IMR-90 (cell line): ENCODE data around the gene MGST2. TPM values are rescaled to one million over a fixed set of nuclear protein-coding genes. Genes with fewer than 3 reads are reported as not detected.

Source experiments
- ATAC-seq: fragments of 200-7000 bp; cut with Tn5 transposase; 2 replicates; pipeline ENCODE4 v1.9.1; 2020; ENCODE audit warnings: low read depth, mild to moderate bottlenecking, moderate library complexity
- BruUV-seq: library from RNA; stranded (reverse); fragments of 400-500 nt; replicated peaks from 2 replicates; lab custom pipeline; 2021; lab: Mats Ljungman, UMichigan
- CTCF ChIA-PET: fragments of 300-600 bp; formaldehyde crosslinking; extraction: SDS; loops from one replicate; lab custom pipeline; 2021; ENCODE audit warnings: antibody characterized with exemption; lab: Yijun Ruan, JAX
- POLR2A ChIA-PET: fragments of 300-600 bp; sonication (Branson Sonifier 250); formaldehyde crosslinking; loops from one replicate; lab custom pipeline; 2022; ENCODE audit warnings: antibody characterized with exemption; ENCODE audit not compliant: unreplicated experiment; lab: Charles Lee
- DNase-seq: peaks from one replicate; pipeline ENCODE4 v3.0.0; 2013
- H2AFZ ChIP-seq: replicated peaks from 2 replicates; pipeline ENCODE3; 2013; ENCODE audit warnings: low read length, mild to moderate bottlenecking; ENCODE audit not compliant: poor library complexity
- H2AK5ac ChIP-seq: 2 replicates; pipeline ENCODE4 v1.6.1; 2013; ENCODE audit warnings: low read depth, low read length, inconsistent platforms
- H2AK9ac ChIP-seq: replicated peaks from 2 replicates; pipeline ENCODE3; 2013; ENCODE audit warnings: mild to moderate bottlenecking, low read depth, low read length, moderate library complexity; ENCODE audit not compliant: poor library complexity
- H2BK120ac ChIP-seq: 2 replicates; pipeline ENCODE4 v1.6.1; 2013; ENCODE audit warnings: low read depth, low read length, inconsistent platforms
- H2BK15ac ChIP-seq: 3 replicates; pipeline ENCODE4 v1.6.1; 2013; ENCODE audit warnings: low read depth, low read length, inconsistent platforms
- H2BK20ac ChIP-seq: 2 replicates; pipeline ENCODE4 v1.6.1; 2013; ENCODE audit warnings: low read depth, mild to moderate bottlenecking, inconsistent platforms, low read length, moderate library complexity
- H2BK5ac ChIP-seq: 2 replicates; pipeline ENCODE4 v1.6.1; 2013; ENCODE audit warnings: mild to moderate bottlenecking, low read depth, low read length, inconsistent platforms; ENCODE audit not compliant: poor library complexity, severe bottlenecking
- H3K14ac ChIP-seq: replicated peaks from 2 replicates; pipeline ENCODE4 v1.6.1; 2013; ENCODE audit warnings: low read depth, low read length, inconsistent platforms
- H3K18ac ChIP-seq: 2 replicates; pipeline ENCODE4 v1.6.1; 2013; ENCODE audit warnings: low read depth, low read length, control low read depth
- H3K23ac ChIP-seq: 2 replicates; pipeline ENCODE4 v1.6.1; 2013; ENCODE audit warnings: low read depth, low read length, inconsistent platforms
- H3K27ac ChIP-seq: 2 replicates; pipeline ENCODE4 v1.5.1; 2013; ENCODE audit warnings: mild to moderate bottlenecking, control low read depth, low read length; ENCODE audit not compliant: insufficient read depth
- H3K27me3 ChIP-seq: 2 replicates; pipeline ENCODE4 v1.6.1; 2013; ENCODE audit warnings: low read length; ENCODE audit not compliant: control insufficient read depth, insufficient read depth
- H3K36me3 ChIP-seq: 2 replicates; pipeline ENCODE4 v1.6.1; 2013; ENCODE audit warnings: low read length, mixed read lengths; ENCODE audit not compliant: control insufficient read depth, insufficient read depth
- H3K4ac ChIP-seq: 2 replicates; pipeline ENCODE4 v1.6.1; 2013; ENCODE audit warnings: low read depth, low read length, inconsistent platforms
- H3K4me1 ChIP-seq: 2 replicates; pipeline ENCODE4 v1.6.1; 2013; ENCODE audit warnings: low read length, mixed read lengths; ENCODE audit not compliant: control insufficient read depth, insufficient read depth
- H3K4me2 ChIP-seq: 2 replicates; pipeline ENCODE4 v1.6.1; 2013; ENCODE audit warnings: low read depth, mild to moderate bottlenecking, control low read depth, low read length, moderate library complexity
- H3K4me3 ChIP-seq: 2 replicates; pipeline ENCODE4 v1.5.1; 2013; ENCODE audit warnings: low read depth, mild to moderate bottlenecking, control low read depth, low read length, moderate library complexity; ENCODE audit not compliant: insufficient read depth
- H3K56ac ChIP-seq: 2 replicates; pipeline ENCODE4 v1.6.1; 2013; ENCODE audit warnings: low read length, inconsistent platforms; ENCODE audit not compliant: insufficient read depth; ENCODE audit errors: extremely low read depth
- H3K79me1 ChIP-seq, 2 experiments: 2 replicates each; pipeline ENCODE4 v1.6.1; 2013; ENCODE audit warnings: low read length in 2 of 2, inconsistent platforms in 1 of 2, low read depth in 1 of 2
- H3K9ac ChIP-seq: 2 replicates; pipeline ENCODE4 v1.6.1; 2013; ENCODE audit warnings: low read depth, low read length, control low read depth
- H3K9me1 ChIP-seq: 2 replicates; pipeline ENCODE4 v1.6.1; 2013; ENCODE audit warnings: low read length, inconsistent platforms; ENCODE audit not compliant: insufficient read depth
- H3K9me3 ChIP-seq: 2 replicates; pipeline ENCODE4 v1.6.1; 2013; ENCODE audit warnings: low read length; ENCODE audit not compliant: control insufficient read depth, insufficient read depth
- H4K20me1 ChIP-seq: 2 replicates; pipeline ENCODE4 v1.6.1; 2013; ENCODE audit warnings: low read length, inconsistent platforms; ENCODE audit not compliant: insufficient read depth
- H4K5ac ChIP-seq: 2 replicates; pipeline ENCODE4 v1.6.1; 2013; ENCODE audit warnings: mild to moderate bottlenecking, low read depth, low read length, control low read depth
- H4K8ac ChIP-seq, 2 experiments: 2 replicates each; pipeline ENCODE4 v1.6.1; 2013; ENCODE audit warnings: low read depth in 2 of 2, low read length in 2 of 2, control low read depth in 1 of 2, inconsistent platforms in 1 of 2
- H4K91ac ChIP-seq: 2 replicates; pipeline ENCODE4 v1.6.1; 2013; ENCODE audit warnings: low read depth, low read length, inconsistent platforms; ENCODE audit not compliant: insufficient read depth
- CEBPB ChIP-seq: IDR thresholded peaks from 2 replicates; pipeline ENCODE4 v1.6.1; 2012; ENCODE audit warnings: low read depth, low read length, improper control_type of control experiment
- CHD1 ChIP-seq: IDR thresholded peaks from 2 replicates; pipeline ENCODE4 v1.6.1; 2012; ENCODE audit warnings: low read depth, low read length, improper control_type of control experiment
- FOS ChIP-seq: fragments of 150-350 bp; IDR thresholded peaks from 2 replicates; pipeline ENCODE4 v1.6.1; 2016; ENCODE audit warnings: low read depth, low read length
- MAFK ChIP-seq: IDR thresholded peaks from 2 replicates; pipeline ENCODE4 v1.6.1; 2012; ENCODE audit warnings: low read depth, low read length, improper control_type of control experiment
- MAZ ChIP-seq: IDR thresholded peaks from 2 replicates; pipeline ENCODE4 v1.6.1; 2012; ENCODE audit warnings: low read depth, mild to moderate bottlenecking, low read length, improper control_type of control experiment, moderate library complexity, borderline replicate concordance
- MXI1 ChIP-seq: IDR thresholded peaks from 2 replicates; pipeline ENCODE4 v1.6.1; 2012; ENCODE audit warnings: low read depth, mild to moderate bottlenecking, low read length, moderate library complexity, borderline replicate concordance
- POLR2A ChIP-seq: IDR thresholded peaks from 2 replicates; pipeline ENCODE4 v1.6.1; 2012; ENCODE audit warnings: mild to moderate bottlenecking, low read depth, low read length
- RAD21 ChIP-seq: IDR thresholded peaks from 2 replicates; pipeline ENCODE4 v1.6.1; 2012; ENCODE audit warnings: low read length, improper control_type of control experiment
- RFX5 ChIP-seq: IDR thresholded peaks from 2 replicates; pipeline ENCODE4 v1.8.0; 2012; ENCODE audit warnings: low read depth, mild to moderate bottlenecking, low read length, moderate library complexity
- SMC3 ChIP-seq: fragments of 150-350 bp; IDR thresholded peaks from 2 replicates; pipeline ENCODE4 v1.6.1; 2016; ENCODE audit warnings: low read depth, mild to moderate bottlenecking, antibody characterized with exemption, low read length, moderate library complexity
- WGBS, 2 experiments: methylation state at CpG; one replicate each; pipeline versions ENCODE4 v1.1.5 to v1.1.7; 2013; ENCODE audit warnings: missing lambda C conversion rate in 2 of 2; ENCODE audit not compliant: insufficient read length in 1 of 2; ENCODE audit errors: extremely low coverage in 2 of 2; 5-methylcytosine and 5-hydroxymethylcytosine counted together
- dilution Hi-C: fragments of 300-500 bp; cut with HindIII; formaldehyde crosslinking; loops from one replicate; pipeline ENCODE4 v1.14.3; 2018; ENCODE audit warnings: low sequenced_read_pairs; ENCODE audit not compliant: unreplicated experiment
- in situ Hi-C: fragments of 300-500 bp; cut with MboI; formaldehyde crosslinking; loops from 3 replicates; pipeline ENCODE4 v1.14.3; 2019; ENCODE audit warnings: low sequenced_read_pairs, inconsistent platforms, mixed read lengths
- intact Hi-C: fragments of 100-400 bp; cut with micrococcal nuclease; formaldehyde crosslinking; loops from 2 replicates; pipeline ENCODE4 v1.10.0; 2022
- polyA plus RNA-seq, 3 experiments: library from polyadenylated mRNA; depleted of rRNA; stranded (reverse); fragments of >200 nt; gene quantifications; 2 replicates each; pipeline ENCODE4 v1.2.3, GENCODE V29; 2012; ENCODE audit warnings: low replicate concordance in 1 of 3
- total RNA-seq: library from RNA; depleted of rRNA; stranded (reverse); fragments of >200 nt; gene quantifications from 2 replicates; pipeline ENCODE4 v1.2.3, GENCODE V29; 2012
- TF ChIP-seq, protein P1 (sequence below): conservative IDR thresholded peaks from 2 replicates; pipeline ENCODE4 v1.5.1; 2012; ENCODE audit warnings: mild to moderate bottlenecking, low read depth, low read length, improper control_type of control experiment

MGST2 gene
- total and polyA plus RNA-seq, 2 of the 4 experiments (the other 2 are of a cell fraction): 4.8 to 10.5 TPM

DNA sequence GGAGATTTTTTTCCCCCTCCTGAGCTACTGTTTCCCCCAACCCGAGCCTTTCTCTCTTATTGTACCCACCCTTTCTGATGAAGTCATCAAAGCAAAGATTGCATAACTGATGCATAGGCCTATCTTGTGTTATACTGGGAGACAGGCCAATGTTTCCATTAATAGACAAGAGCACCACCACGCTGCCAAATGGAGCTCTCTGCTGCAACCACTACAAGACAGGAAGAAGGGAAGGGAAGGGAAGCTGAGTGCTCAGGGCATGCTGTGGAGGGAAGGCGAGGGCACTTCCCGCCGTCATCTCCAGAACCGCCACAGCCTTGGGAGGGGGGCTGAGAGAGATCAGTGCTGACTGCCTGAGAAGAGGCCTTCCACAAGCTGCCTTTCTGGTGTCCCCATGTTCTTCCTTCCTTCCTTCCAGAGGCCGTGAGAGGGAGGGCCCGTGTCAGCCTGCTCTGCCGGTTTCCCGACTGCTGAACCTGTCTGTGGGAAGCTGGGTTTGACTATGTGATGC lies 75.0 kb downstream of the MGST2 start:
- in situ Hi-C loops: loop anchor here (5.0 kb wide), 1 partner anchor 267 kb away; no protein-coding TSS in a partner anchor
- peak overlapping the region; percentile 10; the same call in 1 of the 2 replicates for H3K9ac ChIP-seq
- peak overlapping the region; percentile 24 for H2AK5ac ChIP-seq
- peak overlapping the region; percentile 84 for H2BK120ac ChIP-seq
- peak overlapping the region; percentile 69 for H3K18ac ChIP-seq
- H4K91ac ChIP-seq: peak overlapping the region; percentile 61
- H3K79me1 ChIP-seq: no peaks in the 10 kb centered on the region; a peak in 1 of 4 replicates
- intact Hi-C loops: no loop called here
- no peak overlapping the region for H3K4me3 ChIP-seq
- H3K9me1 ChIP-seq: no peaks in the 10 kb centered on the region; the same call in 1 of the 2 replicates
- no peaks in the 10 kb centered on the region for H4K20me1 ChIP-seq
- dilution Hi-C loops: no loop called here
- no peaks in the 10 kb centered on the region for H3K9me3 ChIP-seq
- H4K8ac ChIP-seq: peak overlapping the region; percentile 64 to 86
- BruUV-seq: no TSS peak
- H2BK15ac ChIP-seq: peak overlapping the region; percentile 54; the same call in 1 of the 3 replicates
- H3K27me3 ChIP-seq: no peaks in the 10 kb centered on the region
- H3K4me1 ChIP-seq: peaks cover 8% of the 10 kb centered on the region
- peak overlapping the region; percentile 55 for H2AK9ac ChIP-seq
- no CpG with 5 or more reads among the region's 10 CpGs for WGBS, 2 experiments
- peak overlapping the region; percentile 42; the same call in 1 of the 2 replicates for H3K4me2 ChIP-seq
- peak overlapping the region; percentile 60; the same call in 1 of the 2 replicates for H4K5ac ChIP-seq
- ATAC-seq (peak; percentile 94), DNase-seq (peak; percentile 97)
- peak overlapping the region; percentile 90 for H2AFZ ChIP-seq
- H3K23ac ChIP-seq: peak overlapping the region; percentile 74; the same call in 1 of the 2 replicates
- H3K36me3 ChIP-seq: no peaks in the 10 kb centered on the region
- no peak overlapping the region for H3K56ac ChIP-seq
- ChIA-PET CTCF (interaction anchor here (0.6 to 1.7 kb wide), 7 partner anchors 9 to 406 kb away, joined by 3 to 6 read pairs (median 4); no protein-coding TSS in a partner anchor), POLR2A (no interaction called here)
- peak overlapping the region; percentile 83 for H3K4ac ChIP-seq
- H2BK5ac ChIP-seq: peak overlapping the region; percentile 53
- peak overlapping the region; percentile 89 for H3K14ac ChIP-seq
- H2BK20ac ChIP-seq: peak overlapping the region; percentile 60; the same call in 1 of the 2 replicates
- peak overlapping the region; percentile 45 for H3K27ac ChIP-seq
- TF ChIP-seq SMC3 (peak; percentile 45), MXI1 (no peak), FOS (no peak), RFX5 (no peak), MAFK (peak; percentile 27; the same call in 1 of the 2 replicates), RAD21 (peak; percentile 45), CEBPB (peak; percentile 99), MAZ (no peak), CHD1 (no peak), POLR2A (no peak)
- TF ChIP-seq, protein P1, sequence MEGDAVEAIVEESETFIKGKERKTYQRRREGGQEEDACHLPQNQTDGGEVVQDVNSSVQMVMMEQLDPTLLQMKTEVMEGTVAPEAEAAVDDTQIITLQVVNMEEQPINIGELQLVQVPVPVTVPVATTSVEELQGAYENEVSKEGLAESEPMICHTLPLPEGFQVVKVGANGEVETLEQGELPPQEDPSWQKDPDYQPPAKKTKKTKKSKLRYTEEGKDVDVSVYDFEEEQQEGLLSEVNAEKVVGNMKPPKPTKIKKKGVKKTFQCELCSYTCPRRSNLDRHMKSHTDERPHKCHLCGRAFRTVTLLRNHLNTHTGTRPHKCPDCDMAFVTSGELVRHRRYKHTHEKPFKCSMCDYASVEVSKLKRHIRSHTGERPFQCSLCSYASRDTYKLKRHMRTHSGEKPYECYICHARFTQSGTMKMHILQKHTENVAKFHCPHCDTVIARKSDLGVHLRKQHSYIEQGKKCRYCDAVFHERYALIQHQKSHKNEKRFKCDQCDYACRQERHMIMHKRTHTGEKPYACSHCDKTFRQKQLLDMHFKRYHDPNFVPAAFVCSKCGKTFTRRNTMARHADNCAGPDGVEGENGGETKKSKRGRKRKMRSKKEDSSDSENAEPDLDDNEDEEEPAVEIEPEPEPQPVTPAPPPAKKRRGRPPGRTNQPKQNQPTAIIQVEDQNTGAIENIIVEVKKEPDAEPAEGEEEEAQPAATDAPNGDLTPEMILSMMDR: peak; percentile 43
